Ascending aorta (tissue), 2 donors: ENCODE data around the gene STATH. TPM values are rescaled to one million over a fixed set of nuclear protein-coding genes. Genes with fewer than 3 reads are reported as not detected.

Experiments used
- DNase-seq, 2 donors: peaks; one replicate each; pipeline ENCODE4 v3.0.0-alpha.2; 2019; ENCODE audit warnings: low spot score in 2 of 2
- H3K27ac ChIP-seq, 2 donors: fragments of 200-600 bp; sonication (generic); one replicate each; pipeline ENCODE4 v1.5.1; 2016 to 2017; ENCODE audit warnings: mild to moderate bottlenecking in 1 of 2
- H3K27me3 ChIP-seq: fragments of 200-600 bp; sonication (generic); one replicate; pipeline ENCODE4 v1.5.1; 2017
- H3K36me3 ChIP-seq, 2 donors: fragments of 200-600 bp; sonication (generic); one replicate each; pipeline ENCODE4 v1.5.1; 2016
- H3K4me1 ChIP-seq, 2 donors: fragments of 200-600 bp; sonication (generic); one replicate each; pipeline ENCODE4 v1.5.1; 2016 to 2017; ENCODE audit warnings: mild to moderate bottlenecking in 1 of 2
- H3K4me3 ChIP-seq, 2 donors: fragments of 200-600 bp; sonication (generic); one replicate each; pipeline ENCODE4 v1.5.1; 2016 to 2017; ENCODE audit warnings: mild to moderate bottlenecking in 1 of 2
- H3K9me3 ChIP-seq, 2 donors: fragments of 200-600 bp; sonication (generic); one replicate each; pipeline ENCODE4 v1.5.1; 2016
- CTCF ChIP-seq, 3 experiments: fragments of 200-600 bp in 2 of 3; fragments of 450-650 bp in 1 of 3; sonication (generic) in 2 of 3; IDR thresholded peaks; one replicate each; pipeline ENCODE4 v1.5.1; 2016 to 2019; ENCODE audit warnings: antibody characterized with exemption in 3 of 3, mild to moderate bottlenecking in 1 of 3, moderate library complexity in 1 of 3
- intact Hi-C: fragments of 100-400 bp; cut with DNase I; formaldehyde crosslinking; loops from one replicate; pipeline ENCODE4 v1.15.1; 2023
- total RNA-seq: library from RNA; depleted of rRNA; stranded (reverse); fragments of >200 nt; gene quantifications from one replicate; pipeline ENCODE4 v1.1.0, GENCODE V29; 2016

STATH gene
- total RNA-seq, result not detected

GRCh38 chr4:69995526-69996016, at the start of gene STATH:
Gene STATH (plus strand): TSS chr4:69995966. CDS start chr4:69998438, 2,472 bp downstream.
- H3K27ac ChIP-seq, result no peak within 1 kb of the TSS
- no peaks in the 10 kb centered on the region for H3K9me3 ChIP-seq
- H3K36me3 ChIP-seq, result no peaks in the 10 kb centered on the region
- intact Hi-C loops, result no loop called here
- no peak for TF ChIP-seq CTCF (IDR thresholded peaks at IDR 0.05)
- H3K4me1 ChIP-seq, result no peaks in the 10 kb centered on the region
- DNase-seq, result no peak
- no peak within 1 kb of the TSS for H3K4me3 ChIP-seq
- no peaks in the 10 kb centered on the region for H3K27me3 ChIP-seq

- Histone ChIP-seq H3K36me3 (no peaks in the 10 kb centered on the region), H3K27me3 (no peaks in the 10 kb centered on the region), H3K4me3 (no peak overlapping the region), H3K27ac (no peak overlapping the region), H3K9me3 (no peaks in the 10 kb centered on the region), H3K4me1 (no peaks in the 10 kb centered on the region)
- TF ChIP-seq CTCF (IDR thresholded peaks at IDR 0.05), result no peak
- no peak for DNase-seq
- intact Hi-C loops, result no loop called here
These were observed 44.2 kb upstream of the STATH start for GRCh38 chr4:69951602-69952001.

- Histone ChIP-seq H3K36me3 (no peaks in the 10 kb centered on the region), H3K27ac (no peak overlapping the region), H3K27me3 (no peaks in the 10 kb centered on the region), H3K4me3 (no peak overlapping the region), H3K9me3 (no peaks in the 10 kb centered on the region), H3K4me1 (no peaks in the 10 kb centered on the region)
- intact Hi-C loops, result no loop called here
- no peak for TF ChIP-seq CTCF (IDR thresholded peaks at IDR 0.05)
- DNase-seq, result no peak
These were observed 38.6 kb upstream of the STATH start for GRCh38 chr4:69957209-69957608.

- Histone ChIP-seq H3K27me3 (no peaks in the 10 kb centered on the region), H3K27ac (no peak within 1 kb of the TSS), H3K9me3 (no peaks in the 10 kb centered on the region), H3K4me3 (no peak within 1 kb of the TSS), H3K4me1 (no peaks in the 10 kb centered on the region), H3K36me3 (no peaks in the 10 kb centered on the region)
- no peak for TF ChIP-seq CTCF (IDR thresholded peaks at IDR 0.05)
- intact Hi-C loops, result no loop called here
- DNase-seq, result no peak
These were observed 30.1 kb upstream of the STATH start, which contains the start of gene CSN2 for GRCh38 chr4:69965628-69966027. Gene CSN2 (minus strand): TSS chr4:69965728. CDS start chr4:69960995, 4,733 bp downstream.

- Histone ChIP-seq H3K27me3 (no peaks in the 10 kb centered on the region), H3K27ac (no peak overlapping the region), H3K4me3 (no peak overlapping the region), H3K36me3 (no peaks in the 10 kb centered on the region), H3K9me3 (no peaks in the 10 kb centered on the region), H3K4me1 (no peaks in the 10 kb centered on the region)
- intact Hi-C loops, result no loop called here
- DNase-seq, result no peak
- TF ChIP-seq CTCF (IDR thresholded peaks at IDR 0.05), result no peak
These were observed 25.7 kb upstream of the STATH start for GRCh38 chr4:69970071-69970470.

GRCh38 chr4:69974631-69975030, 21.1 kb upstream of the STATH start:
- TF ChIP-seq CTCF (IDR thresholded peaks at IDR 0.05), result no peak
- H3K27me3 ChIP-seq, result no peaks in the 10 kb centered on the region
- DNase-seq, result no peak
- no peaks in the 10 kb centered on the region for H3K36me3 ChIP-seq
- no peaks in the 10 kb centered on the region for H3K9me3 ChIP-seq
- intact Hi-C loops, result no loop called here
- no peaks in the 10 kb centered on the region for H3K4me1 ChIP-seq
- no peak overlapping the region for H3K27ac ChIP-seq
- no peak overlapping the region for H3K4me3 ChIP-seq
